ENCODE results near the gene HDAC10.
A peak's percentile ranks its signal among the peaks of the same experiment; 100 is the strongest.

The HDAC10 gene

GRCh38 chr22:50297510-50298265 lies 46.6 kb upstream of the HDAC10 start:
- CTCF ChIA-PET = interaction anchor here (1.3 to 3.9 kb wide), 6 partner anchors 9 to 44 kb away, joined by 3 to 17 read pairs (median 7); partner anchors contain the start of gene DENND6B
- 99% methylated on average over 16 of the region's 20 CpGs for WGBS (ENCODE audit: insufficient coverage)
- peaks cover 0 to 68% (median 63%) of the 10 kb centered on the region in 4 experiments for H3K4me1 ChIP-seq (ENCODE audit: control extremely low read depth in 1 of 4, control insufficient read depth in 4 of 4, insufficient read depth in 4 of 4, low read length in 3 of 4)
- H3K27ac ChIP-seq (ENCODE audit: insufficient read depth in 1 of 2, low read depth in 1 of 2, low read length in 2 of 2, poor library complexity in 1 of 2, severe bottlenecking in 2 of 2) = no peak overlapping the region
- peaks cover 0 to 6% (median 0%) of the 10 kb centered on the region in 4 experiments for H3K36me3 ChIP-seq (ENCODE audit: control insufficient read depth in 4 of 4, insufficient read depth in 4 of 4, low read length in 3 of 4)
- POLR2A ChIA-PET = interaction anchor here (0.6 kb wide), 1 partner anchor 342 kb away, joined by 3 read pairs; no protein-coding TSS in a partner anchor
- H3K4me3 ChIP-seq (ENCODE audit: control insufficient read depth in 1 of 7, extremely low read depth in 1 of 7, insufficient read depth in 4 of 7, low read depth in 2 of 7, low read length in 6 of 7) = no peak overlapping the region
- H3K27me3 ChIP-seq (replicated peaks in 2 of 5; ENCODE audit: control insufficient read depth in 4 of 5, insufficient read depth in 5 of 5, low read length in 4 of 5) = no peaks in the 10 kb centered on the region
- H3K9me3 ChIP-seq (ENCODE audit: control extremely low read depth in 1 of 5, control insufficient read depth in 4 of 5, insufficient read depth in 2 of 5, low read depth in 1 of 5, low read length in 4 of 5) = no peaks in the 10 kb centered on the region
- DNase-seq = no peak

GRCh38 chr22:50296658-50297490 lies 45.8 kb upstream of the HDAC10 start:
- Histone ChIP-seq H3K4me3 (ENCODE audit: control insufficient read depth in 1 of 7, extremely low read depth in 1 of 7, insufficient read depth in 4 of 7, low read depth in 2 of 7, low read length in 6 of 7) (no peak overlapping the region), H3K9me3 (ENCODE audit: control extremely low read depth in 1 of 5, control insufficient read depth in 4 of 5, insufficient read depth in 2 of 5, low read depth in 1 of 5, low read length in 4 of 5) (no peaks in the 10 kb centered on the region), H3K27me3 (replicated peaks in 2 of 5; ENCODE audit: control insufficient read depth in 4 of 5, insufficient read depth in 5 of 5, low read length in 4 of 5) (no peaks in the 10 kb centered on the region), H3K27ac (ENCODE audit: insufficient read depth in 1 of 2, low read depth in 1 of 2, low read length in 2 of 2, poor library complexity in 1 of 2, severe bottlenecking in 2 of 2) (no peak overlapping the region), H3K4me1 (ENCODE audit: control extremely low read depth in 1 of 4, control insufficient read depth in 4 of 4, insufficient read depth in 4 of 4, low read length in 3 of 4) (peaks cover 0 to 67% (median 63%) of the 10 kb centered on the region in 4 experiments), H3K36me3 (ENCODE audit: control insufficient read depth in 4 of 4, insufficient read depth in 4 of 4, low read length in 3 of 4) (peaks cover 0 to 6% (median 0%) of the 10 kb centered on the region in 4 experiments)
- ChIA-PET CTCF (interaction anchor here (0.6 to 3.9 kb wide), 4 partner anchors 10 to 45 kb away, joined by 4 to 17 read pairs (median 7); no protein-coding TSS in a partner anchor), POLR2A (no interaction called here)
- 96% methylated on average over 25 of the region's 29 CpGs for WGBS (ENCODE audit: insufficient coverage)
- DNase-seq = no peak

- POLR2A ChIA-PET = interaction anchor here (0.7 to 3.4 kb wide), 6 partner anchors 8 to 33 kb away, joined by 4 to 24 read pairs (median 5); partner anchors contain the start of genes DENND6B and PLXNB2
- DNase-seq = no peak
- Histone ChIP-seq H3K9me3 (ENCODE audit: control extremely low read depth in 1 of 5, control insufficient read depth in 4 of 5, insufficient read depth in 2 of 5, low read depth in 1 of 5, low read length in 4 of 5) (no peaks in the 10 kb centered on the region), H3K27ac (ENCODE audit: insufficient read depth in 1 of 2, low read depth in 1 of 2, low read length in 2 of 2, poor library complexity in 1 of 2, severe bottlenecking in 2 of 2) (peak overlapping the region in 1 of 2 experiments; percentile 36), H3K4me3 (ENCODE audit: control insufficient read depth in 1 of 7, extremely low read depth in 1 of 7, insufficient read depth in 4 of 7, low read depth in 2 of 7, low read length in 6 of 7) (peak overlapping the region in 5 of 7 experiments; percentile 19 to 70 (median 66)), H3K36me3 (ENCODE audit: control insufficient read depth in 4 of 4, insufficient read depth in 4 of 4, low read length in 3 of 4) (peaks cover 0 to 20% (median 12%) of the 10 kb centered on the region in 4 experiments), H3K27me3 (replicated peaks in 2 of 5; ENCODE audit: control insufficient read depth in 4 of 5, insufficient read depth in 5 of 5, low read length in 4 of 5) (no peaks in the 10 kb centered on the region), H3K4me1 (ENCODE audit: control extremely low read depth in 1 of 4, control insufficient read depth in 4 of 4, insufficient read depth in 4 of 4, low read length in 3 of 4) (peaks cover 0 to 59% (median 56%) of the 10 kb centered on the region in 4 experiments)
- 34% methylated on average over 5 of the region's 5 CpGs for WGBS (ENCODE audit: insufficient coverage)
- CTCF ChIA-PET = interaction anchor here (0.7 to 3.9 kb wide), 15 partner anchors 10 to 47 kb away, joined by 3 to 37 read pairs (median 8); partner anchors contain the start of gene DENND6B
Measured at GRCh38 chr22:50294319-50294656, 43.2 kb upstream of the HDAC10 start.

GRCh38 chr22:50293441-50294318 lies 42.6 kb upstream of the HDAC10 start:
- WGBS (ENCODE audit: insufficient coverage) = 3% methylated on average over 27 of the region's 42 CpGs
- POLR2A ChIA-PET = interaction anchor here (0.7 to 3.4 kb wide), 6 partner anchors 9 to 34 kb away, joined by 4 to 24 read pairs (median 5); partner anchors contain the start of genes DENND6B and PLXNB2
- peaks cover 0 to 26% (median 17%) of the 10 kb centered on the region in 4 experiments for H3K36me3 ChIP-seq (ENCODE audit: control insufficient read depth in 4 of 4, insufficient read depth in 4 of 4, low read length in 3 of 4)
- no peaks in the 10 kb centered on the region for H3K9me3 ChIP-seq (ENCODE audit: control extremely low read depth in 1 of 5, control insufficient read depth in 4 of 5, insufficient read depth in 2 of 5, low read depth in 1 of 5, low read length in 4 of 5)
- peak overlapping the region; percentile 15 to 74 for H3K27ac ChIP-seq (ENCODE audit: insufficient read depth in 1 of 2, low read depth in 1 of 2, low read length in 2 of 2, poor library complexity in 1 of 2, severe bottlenecking in 2 of 2)
- peak; percentile 53 to 90 (median 88) for DNase-seq
- no peaks in the 10 kb centered on the region for H3K27me3 ChIP-seq (replicated peaks in 2 of 5; ENCODE audit: control insufficient read depth in 4 of 5, insufficient read depth in 5 of 5, low read length in 4 of 5)
- CTCF ChIA-PET = interaction anchor here (0.7 to 3.9 kb wide), 14 partner anchors 11 to 48 kb away, joined by 3 to 37 read pairs (median 8); partner anchors contain the start of gene DENND6B
- peaks cover 0 to 55% (median 52%) of the 10 kb centered on the region in 4 experiments for H3K4me1 ChIP-seq (ENCODE audit: control extremely low read depth in 1 of 4, control insufficient read depth in 4 of 4, insufficient read depth in 4 of 4, low read length in 3 of 4)
- peak overlapping the region in 6 of 7 experiments; percentile 35 to 70 (median 67) for H3K4me3 ChIP-seq (ENCODE audit: control insufficient read depth in 1 of 7, extremely low read depth in 1 of 7, insufficient read depth in 4 of 7, low read depth in 2 of 7, low read length in 6 of 7)

- DNase-seq = peak; percentile 56 to 88 (median 85)
- ChIA-PET POLR2A (interaction anchor here (0.8 to 3.4 kb wide), 6 partner anchors 10 to 35 kb away, joined by 3 to 24 read pairs (median 5); partner anchors contain the start of gene PLXNB2), CTCF (interaction anchor here (0.8 to 3.4 kb wide), 10 partner anchors 10 to 33 kb away, joined by 3 to 37 read pairs (median 8); no protein-coding TSS in a partner anchor)
- peak overlapping the region in 6 of 7 experiments; percentile 19 to 70 (median 67) for H3K4me3 ChIP-seq (ENCODE audit: control insufficient read depth in 1 of 7, extremely low read depth in 1 of 7, insufficient read depth in 4 of 7, low read depth in 2 of 7, low read length in 6 of 7)
- peak overlapping the region in 1 of 2 experiments; percentile 43 for H3K27ac ChIP-seq (ENCODE audit: insufficient read depth in 1 of 2, low read depth in 1 of 2, low read length in 2 of 2, poor library complexity in 1 of 2, severe bottlenecking in 2 of 2)
- peaks cover 0 to 54% (median 48%) of the 10 kb centered on the region in 4 experiments for H3K4me1 ChIP-seq (ENCODE audit: control extremely low read depth in 1 of 4, control insufficient read depth in 4 of 4, insufficient read depth in 4 of 4, low read length in 3 of 4)
- 6% methylated on average over 22 of the region's 29 CpGs for WGBS (ENCODE audit: insufficient coverage)
- H3K36me3 ChIP-seq (ENCODE audit: control insufficient read depth in 4 of 4, insufficient read depth in 4 of 4, low read length in 3 of 4) = peaks cover 0 to 34% (median 26%) of the 10 kb centered on the region in 4 experiments
- H3K27me3 ChIP-seq (replicated peaks in 2 of 5; ENCODE audit: control insufficient read depth in 4 of 5, insufficient read depth in 5 of 5, low read length in 4 of 5) = no peaks in the 10 kb centered on the region
- no peaks in the 10 kb centered on the region for H3K9me3 ChIP-seq (ENCODE audit: control extremely low read depth in 1 of 5, control insufficient read depth in 4 of 5, insufficient read depth in 2 of 5, low read depth in 1 of 5, low read length in 4 of 5)
Measured at GRCh38 chr22:50292643-50293440, 41.8 kb upstream of the HDAC10 start.

All from common myeloid progenitor, CD34-positive (primary cell).